K562 (cell line): Measurements from ENCODE around the gene TPI1. TPM values are rescaled to one million over a fixed set of nuclear protein-coding genes. Genes with fewer than 3 reads are reported as not detected.
A peak's percentile ranks its signal among the peaks of the same experiment; 100 is the strongest.

Experiments used
- ELF2 ChIP-seq: fragments of 250-450 bp; sonication (Bioruptor Pico); IDR thresholded peaks from 2 replicates; pipeline ENCODE4 v1.5.0; 2021; ENCODE audit warnings: mild to moderate bottlenecking
- HSF4 ChIP-seq: fragments of 250-450 bp; sonication (Bioruptor Pico); IDR thresholded peaks from 2 replicates; pipeline ENCODE4 v2.1.2; 2022; ENCODE audit warnings: mild to moderate bottlenecking, moderate library complexity, borderline replicate concordance
- LCOR ChIP-seq: sonication (generic); formaldehyde crosslinking; IDR thresholded peaks from 2 replicates; pipeline ENCODE4 v1.8.0; 2022; ENCODE audit warnings: mild to moderate bottlenecking, missing genetic modification reagents
- MYC ChIP-seq, 2 experiments: fragments of 250-450 bp in 1 of 2; sonication (Bioruptor Pico) in 1 of 2; IDR thresholded peaks; 2 replicates each; pipeline versions ENCODE4 v1.5.1 to v1.6.1; 2012 to 2021; ENCODE audit warnings: low read depth in 2 of 2, borderline replicate concordance in 1 of 2, improper control_type of control experiment in 1 of 2, low read length in 1 of 2, mild to moderate bottlenecking in 1 of 2, moderate library complexity in 1 of 2
- NKRF ChIP-seq: fragments of 450-650 bp; IDR thresholded peaks from 2 replicates; pipeline ENCODE4 v1.6.1; 2016; ENCODE audit warnings: borderline replicate concordance
- PBX2 ChIP-seq, 2 experiments: IDR thresholded peaks in 1 of 2; conservative IDR thresholded peaks in 1 of 2; 2 replicates each; pipeline ENCODE4 v1.6.1; 2016; ENCODE audit warnings: low read depth in 2 of 2, mild to moderate bottlenecking in 1 of 2, missing compliant biosample characterization in 1 of 2, missing genetic modification characterization in 1 of 2, moderate library complexity in 1 of 2
- POLR2G ChIP-seq: fragments of 200-400 bp; formaldehyde crosslinking; IDR thresholded peaks from 2 replicates; pipeline ENCODE4 v1.6.1; 2017; ENCODE audit warnings: low read depth, mild to moderate bottlenecking, antibody characterized with exemption, low read length, moderate library complexity
- TBP ChIP-seq: optimal IDR thresholded peaks from 2 replicates; pipeline ENCODE3; 2011; ENCODE audit warnings: low read depth, low read length, improper control_type of control experiment
- THAP12 ChIP-seq: fragments of 250-450 bp; sonication (Bioruptor Pico); IDR thresholded peaks from 2 replicates; pipeline ENCODE4 v1.9.0; 2021; ENCODE audit warnings: mild to moderate bottlenecking, inconsistent platforms
- ZNF592 ChIP-seq: fragments of 450-650 bp; IDR thresholded peaks from 2 replicates; pipeline ENCODE4 v1.6.1; 2017; ENCODE audit warnings: antibody characterized with exemption, mild to moderate bottlenecking
- ZNF740 ChIP-seq, 3 experiments: fragments of 200-800 bp in 1 of 3; sonication (Bioruptor generic) in 1 of 3; sonication (generic) in 1 of 3; formaldehyde crosslinking in 1 of 3; IDR thresholded peaks; 2 replicates each; pipeline versions ENCODE4 v1.6.1 to v1.8.0; 2016 to 2022; ENCODE audit warnings: mild to moderate bottlenecking in 2 of 3, missing compliant biosample characterization in 2 of 3, missing genetic modification characterization in 2 of 3, missing genetic modification reagents in 1 of 3
- ZSCAN29 ChIP-seq: fragments of 450-650 bp; IDR thresholded peaks from 2 replicates; pipeline ENCODE4 v1.6.1; 2017
- polyA plus RNA-seq, 8 experiments: library from polyadenylated mRNA; depleted of rRNA in 4 of 8; stranded (reverse) in 5 of 8; unstranded in 3 of 8; fragments of >200 nt; fragmentation: Nextera tagmentation in 2 of 8; fragmentation: Illumina TruSeq in 1 of 8; extraction: Ambion mirVana in 2 of 8; extraction: Trizol in 1 of 8; gene quantifications; 2 replicates each; pipeline versions ENCODE4 v1.2.1 to v1.2.3, GENCODE V29; 2011 to 2014; ENCODE audit warnings: inconsistent platforms in 1 of 8, missing spikeins in 1 of 8
- total RNA-seq, 7 experiments: library from RNA; depleted of rRNA in 6 of 7; stranded (reverse); fragments of >200 nt in 6 of 7; fragmentation: Illumina TruSeq in 2 of 7; extraction: Trizol in 2 of 7; gene quantifications; 2 replicates each; pipeline versions ENCODE4 v1.2.1 to v1.2.3, GENCODE V29; 2011 to 2021; ENCODE audit warnings: low replicate concordance in 1 of 7

Gene TPI1
- total and polyA plus RNA-seq, 9 of the 15 experiments (the other 6 are each of a cell fraction or from before 2014, with no cell fraction given): 662 to 4,971 (median 892) TPM

- TF ChIP-seq TBP: no peak
- no peak for TF ChIP-seq HSF4 (CRISPR knock-in tag)
- TF ChIP-seq ZNF740 (CRISPR knock-in tag; IDR thresholded peaks at IDR 0.05): peak; percentile 46; the same call in 1 of the 2 replicates
- no peak for TF ChIP-seq ZNF740 (tag; IDR thresholded peaks at IDR 0.05)
- TF ChIP-seq PBX2 (CRISPR knock-in tag; IDR thresholded peaks at IDR 0.05; ENCODE audit: low read depth): no peak
- no peak for TF ChIP-seq PBX2 (tag; conservative IDR thresholded peaks at IDR 0.05; ENCODE audit: low read depth)
- TF ChIP-seq LCOR (CRISPR knock-in tag): no peak
- no peak for TF ChIP-seq NKRF
- TF ChIP-seq POLR2G: peak; percentile 66
- peak; percentile 46; the same call in 1 of the 2 replicates for TF ChIP-seq MYC (IDR thresholded peaks at IDR 0.05; ENCODE audit: low read depth, low read length)
- TF ChIP-seq MYC (CRISPR knock-in tag; IDR thresholded peaks at IDR 0.05; ENCODE audit: borderline replicate concordance, low read depth): no peak
- no peak for TF ChIP-seq ZSCAN29
- TF ChIP-seq ELF2: no peak
- TF ChIP-seq ZNF592: peak; percentile 58
- no peak for TF ChIP-seq THAP12 (CRISPR knock-in tag)
Observed at GRCh38 chr12:6843118-6843902, 24.0 kb upstream of the TPI1 start (continued).
